ENCODE results near the gene OR6J1. TPM values are rescaled to one million over a fixed set of nuclear protein-coding genes. Genes with fewer than 3 reads are reported as not detected.
A peak's percentile ranks its signal among the peaks of the same experiment; 100 is the strongest.
"Not testable (repeated sequence)": the region's sequence is repeated elsewhere in the genome, so short reads cannot be mapped to it uniquely, and the experiment has no call there.

Gene OR6J1
- total RNA-seq, result not detected

- no peak for DNase-seq
Measured at GRCh38 chr14:22644305-22644635, at the start of gene OR6J1. OR6J1 (minus strand) TSS chr14:22644352; CDS start chr14:22634811, 9,541 bp downstream.

DNA sequence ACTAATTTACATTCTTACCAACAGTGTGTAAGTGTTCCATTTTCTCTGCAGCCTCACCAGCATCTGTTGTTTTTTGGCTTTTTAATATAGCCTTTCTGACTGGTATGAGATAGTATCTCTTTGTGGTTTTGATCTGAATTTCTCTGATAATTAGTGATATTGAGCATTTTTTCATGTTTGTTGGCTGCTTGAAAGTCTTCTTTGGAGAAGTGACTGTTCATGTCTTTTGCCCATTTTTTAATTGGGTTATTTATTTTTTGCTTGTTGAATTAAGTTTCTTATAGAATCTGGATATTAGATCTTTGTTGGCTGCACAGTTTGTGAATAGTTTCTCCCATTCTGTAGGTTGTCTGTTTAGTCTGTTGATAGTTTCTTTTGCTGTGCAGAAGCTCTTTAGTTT is 48.0 kb upstream of the OR6J1 start:
- DNase-seq, result no peak

- DNase-seq, result no peak
Measured at GRCh38 chr14:22691171-22691570, 47.0 kb upstream of the OR6J1 start.

- DNase-seq, result no peak
Measured at GRCh38 chr14:22689199-22689598, 45.0 kb upstream of the OR6J1 start.

GRCh38 chr14:22687969-22688368 is 43.8 kb upstream of the OR6J1 start:
- DNase-seq, result not testable (repeated sequence)

DNA sequence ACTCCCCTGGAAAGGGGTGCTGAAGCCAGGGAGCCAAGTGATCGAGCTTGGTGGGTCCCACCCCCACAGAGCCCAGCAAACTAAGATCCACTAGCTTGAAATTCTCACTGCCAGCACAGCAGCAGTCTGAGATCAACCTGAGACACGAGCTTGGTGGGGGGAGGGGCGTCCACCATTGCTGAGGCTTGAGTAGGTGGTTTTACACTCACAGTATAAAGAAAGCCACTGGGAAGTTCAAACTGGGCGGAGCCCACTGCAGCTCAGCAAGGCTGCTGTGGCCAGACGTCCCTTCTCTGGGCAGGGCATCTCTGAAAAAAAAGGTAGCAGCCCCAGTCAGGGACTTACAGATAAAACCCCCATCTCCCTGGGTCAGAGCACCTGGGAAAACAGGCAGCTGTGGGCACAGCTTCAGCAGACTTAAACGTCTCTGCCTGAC is 42.0 kb upstream of the OR6J1 start:
- not testable (repeated sequence) for DNase-seq

GRCh38 chr14:22685467-22685866 is 41.3 kb upstream of the OR6J1 start:
- no peak for DNase-seq

DNA sequence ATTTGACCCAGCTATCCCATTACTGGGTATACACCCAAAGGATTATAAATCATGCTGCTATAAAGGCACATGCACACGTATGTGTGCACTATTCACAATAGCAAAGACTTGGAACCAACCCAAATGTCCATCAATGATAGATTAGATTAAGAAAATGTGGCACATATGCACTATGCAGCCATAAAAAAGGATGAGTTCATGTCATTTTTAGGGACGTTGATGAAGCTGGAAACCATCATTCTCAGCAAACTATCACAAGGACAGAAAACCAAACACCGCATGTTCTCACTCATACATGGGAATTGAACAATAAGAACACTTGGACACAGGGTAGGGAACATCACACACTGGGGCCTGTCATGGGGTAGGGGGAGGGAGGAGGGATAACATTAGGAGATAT is 39.3 kb upstream of the OR6J1 start:
- not testable (repeated sequence) for DNase-seq

DNA sequence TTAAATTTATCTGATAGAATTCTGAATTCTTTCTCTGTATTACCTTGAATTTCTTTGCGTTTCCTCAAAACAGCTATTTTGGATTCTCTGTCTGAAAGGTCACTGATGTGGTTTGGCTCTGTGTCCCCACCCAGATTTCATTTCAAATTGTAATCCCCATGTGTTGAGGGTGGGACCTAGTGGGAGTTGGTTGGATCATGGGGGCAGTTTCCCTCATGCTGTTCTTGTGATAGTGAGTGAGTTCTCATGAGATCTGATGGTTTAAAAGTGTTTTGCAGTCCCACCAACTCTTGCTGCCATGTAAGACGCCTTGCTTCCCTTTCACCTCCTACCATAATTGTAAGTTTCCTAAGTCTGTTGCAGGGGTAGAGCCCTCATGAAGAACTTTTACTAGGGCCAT is 34.1 kb upstream of the OR6J1 start:
- DNase-seq, result no peak

GRCh38 chr14:22677551-22677950 is 33.4 kb upstream of the OR6J1 start:
- DNase-seq, result not testable (repeated sequence)

DNA sequence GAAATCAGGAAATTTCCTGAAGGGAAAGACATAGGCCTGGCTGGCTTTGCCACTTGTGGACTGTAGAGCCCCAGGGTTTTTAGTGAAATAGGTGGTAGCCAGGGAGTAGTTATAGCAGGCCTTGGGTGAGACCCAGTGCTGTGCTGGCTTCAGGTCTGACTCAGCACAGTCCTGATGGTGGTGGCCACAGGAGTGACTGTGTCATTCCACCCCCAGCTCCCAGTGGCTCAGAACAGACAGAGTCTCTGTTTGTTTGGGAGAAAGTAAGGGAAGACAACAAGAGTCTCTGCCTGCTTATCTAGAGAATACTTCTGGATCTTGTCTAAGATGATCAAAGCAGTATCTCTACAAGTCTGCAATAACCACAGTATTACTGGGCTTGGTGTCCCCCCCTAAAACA is 27.5 kb upstream of the OR6J1 start:
- DNase-seq, result no peak

GRCh38 chr14:22668863-22669262 is 24.7 kb upstream of the OR6J1 start:
- no peak for DNase-seq

- no peak for DNase-seq
Measured at GRCh38 chr14:22668417-22668816, 24.3 kb upstream of the OR6J1 start.

GRCh38 chr14:22667881-22668280 is 23.7 kb upstream of the OR6J1 start:
- no peak for DNase-seq

- DNase-seq, result no peak
Measured at GRCh38 chr14:22666203-22666893, 22.2 kb upstream of the OR6J1 start.

DNA sequence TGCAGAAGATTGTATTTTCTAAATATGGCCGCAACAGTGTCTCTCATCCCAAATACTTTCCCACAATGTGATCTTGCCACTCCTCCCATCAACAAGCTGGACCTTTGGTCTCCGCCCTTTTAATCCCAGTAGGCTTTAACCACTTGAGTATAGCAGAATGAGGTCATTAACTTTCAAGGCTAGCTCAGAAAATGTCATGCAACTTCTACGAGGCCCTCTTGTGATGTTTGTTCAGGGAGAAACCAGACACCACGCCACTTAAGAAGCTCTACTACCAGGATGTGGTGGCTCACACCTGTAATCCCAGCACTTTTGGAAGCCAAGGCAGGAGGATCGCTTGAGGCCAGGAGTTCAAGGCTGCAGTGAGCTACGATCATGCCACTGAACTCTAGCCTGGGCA is 20.1 kb upstream of the OR6J1 start:
- DNase-seq, result no peak

DNA sequence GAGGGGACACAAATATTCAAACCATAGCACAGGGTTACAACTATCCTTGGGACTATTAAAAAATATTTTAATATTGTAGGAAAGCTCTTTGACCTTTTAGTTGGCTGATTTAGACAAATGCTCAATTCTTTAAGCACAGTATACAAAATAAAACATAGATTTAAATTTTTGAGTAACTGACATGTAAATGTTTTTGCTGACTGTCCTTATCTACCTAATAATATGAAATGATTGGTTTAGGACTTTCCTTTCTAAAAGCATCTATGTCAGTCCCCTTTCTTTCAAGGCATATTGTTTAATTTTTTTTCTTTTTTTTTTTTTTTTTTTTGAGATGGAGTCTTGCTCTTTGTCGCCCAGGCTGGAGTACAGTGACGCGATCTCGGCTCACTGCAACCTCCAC is 16.5 kb upstream of the OR6J1 start:
- DNase-seq, result no peak

DNA sequence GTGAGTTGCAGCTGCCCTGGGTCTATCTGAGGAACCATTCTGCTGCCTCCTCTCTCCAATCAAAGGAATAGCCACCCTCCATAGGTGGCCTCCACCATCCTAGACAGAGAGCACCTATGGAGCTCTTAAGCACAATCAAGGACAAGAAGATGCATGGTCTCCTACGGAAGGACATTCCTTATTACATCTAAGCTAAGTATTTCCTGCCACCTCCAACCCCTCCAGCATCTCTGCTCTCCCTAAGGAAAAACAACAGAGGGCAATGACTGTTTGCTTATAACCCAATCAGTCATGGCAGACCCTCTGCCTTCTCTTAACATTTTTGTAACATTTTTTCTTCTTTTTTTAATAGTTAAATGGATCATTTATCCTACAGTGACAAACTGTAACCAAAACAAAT is 14.8 kb upstream of the OR6J1 start:
- no peak for DNase-seq

DNA sequence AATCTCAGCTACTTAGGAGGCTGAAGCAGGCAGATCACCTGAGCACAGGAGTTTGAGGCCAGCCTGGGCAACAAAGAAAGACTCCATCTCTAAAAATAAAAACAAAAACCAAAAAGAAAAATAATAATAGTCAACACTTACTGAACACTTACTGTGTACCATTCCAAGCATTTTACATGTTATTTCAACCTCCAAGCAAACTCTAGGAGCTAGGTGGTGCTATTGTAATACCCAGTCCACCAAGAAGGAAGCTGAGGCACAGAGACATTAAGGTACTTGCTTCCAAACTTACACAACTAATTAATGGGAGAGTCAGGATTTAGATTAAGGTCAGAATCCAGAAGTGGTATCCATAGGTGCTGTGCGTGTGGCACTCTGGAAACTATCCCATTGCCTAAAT is 13.7 kb upstream of the OR6J1 start:
- DNase-seq, result no peak

DNA sequence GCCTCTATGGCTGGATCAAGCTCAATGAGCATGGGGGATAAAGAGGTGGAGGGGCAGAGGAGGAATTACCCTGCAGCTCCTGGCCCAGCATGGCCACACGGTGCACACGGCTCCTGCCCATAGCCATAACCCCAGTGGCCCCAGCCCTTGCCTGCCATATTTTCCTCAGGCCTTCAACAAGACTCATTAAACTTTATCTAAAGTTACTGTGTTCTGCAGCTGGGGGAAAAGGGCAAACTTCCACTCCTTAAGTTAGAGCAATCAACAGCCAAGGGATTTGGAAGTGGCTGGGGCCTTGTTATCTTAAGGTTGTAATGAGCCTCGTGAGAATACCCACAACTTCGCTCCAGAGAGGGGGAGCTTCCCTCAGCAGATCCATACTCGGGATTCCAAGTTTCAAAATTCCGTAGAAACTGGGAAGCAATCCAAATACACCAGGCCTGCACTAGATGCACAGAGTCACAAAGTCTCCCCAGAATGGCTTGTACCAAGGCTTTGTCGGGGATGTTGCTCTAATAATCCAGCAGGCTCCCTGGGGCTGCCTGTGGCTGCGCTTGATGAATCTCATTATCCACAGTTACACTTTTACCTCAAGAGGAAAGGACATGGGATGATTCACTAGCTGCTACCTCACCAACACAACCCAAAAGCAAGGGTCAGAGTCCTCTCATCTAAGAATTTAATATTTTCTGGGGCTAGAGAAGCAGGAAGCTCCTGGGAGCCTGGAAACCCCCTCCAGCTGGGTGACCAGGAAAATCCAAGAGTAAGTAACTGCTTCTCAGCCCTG is 13.0 kb upstream of the OR6J1 start:
- no peak for DNase-seq

DNA sequence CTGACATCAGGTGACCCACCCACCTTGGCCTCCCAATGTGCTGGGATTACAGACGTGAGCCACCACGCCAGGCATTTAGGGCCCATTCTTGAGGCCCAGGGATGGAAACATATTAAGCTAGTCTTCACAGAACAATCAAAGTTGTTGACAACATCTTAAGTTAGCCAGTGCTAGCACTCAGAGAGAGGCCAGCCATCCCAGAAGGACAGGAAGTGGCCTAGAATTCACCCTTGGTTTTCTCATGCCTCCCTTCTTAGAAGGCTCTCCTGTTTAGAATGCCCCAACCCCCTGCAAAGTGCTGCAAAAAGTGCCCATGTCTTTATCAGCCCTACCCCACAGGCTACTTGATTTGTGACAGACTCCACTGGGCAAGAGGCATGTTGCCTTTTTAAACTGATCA is 12.1 kb upstream of the OR6J1 start:
- DNase-seq, result no peak

DNA sequence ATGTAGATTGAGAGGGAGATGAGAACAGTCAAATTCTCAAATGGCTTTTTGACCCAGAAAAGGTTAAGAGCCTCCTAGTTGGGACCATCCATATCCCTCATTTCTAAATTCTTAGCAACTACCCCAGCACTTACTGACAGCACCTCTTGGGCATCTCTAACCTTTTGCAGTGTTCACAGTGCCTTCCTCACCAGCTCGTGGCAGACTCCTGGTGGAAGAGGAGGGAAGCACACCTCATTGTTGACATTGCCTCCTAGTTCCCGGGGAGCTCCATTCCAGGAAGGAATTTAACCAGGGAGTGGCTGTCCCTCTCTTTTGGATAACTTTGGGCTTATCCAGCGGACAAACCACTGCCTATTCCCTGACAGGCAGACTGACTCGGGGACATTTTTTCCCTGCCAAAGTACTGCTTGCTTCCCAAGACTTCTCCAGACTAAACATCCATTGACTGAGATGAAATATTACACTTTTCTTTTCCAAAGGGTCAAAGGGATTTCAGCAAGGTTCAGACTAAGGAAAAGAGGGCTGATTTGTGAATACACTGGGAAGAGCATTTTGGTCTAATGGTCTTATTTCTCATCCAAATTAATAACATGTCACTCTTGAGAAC is 9.0 kb upstream of the OR6J1 start:
- DNase-seq, result peak; percentile 30

- no peak for DNase-seq
Measured at GRCh38 chr14:22651586-22651985, 7.4 kb upstream of the OR6J1 start.

- DNase-seq, result no peak
Measured at GRCh38 chr14:22650960-22651521, 6.9 kb upstream of the OR6J1 start.

Data from effector CD4-positive, alpha-beta T cell (primary cell).